Esophagus muscularis mucosa (tissue), 4 donors: ENCODE results near the gene MT1E.

Experiments used
- CTCF ChIP-seq, 3 experiments: fragments of 200-600 bp in 2 of 3; fragments of 450-650 bp in 1 of 3; sonication (generic) in 2 of 3; IDR thresholded peaks; one replicate each; pipeline ENCODE4 v1.5.1; 2017 to 2019; ENCODE audit warnings: antibody characterized with exemption in 3 of 3, mild to moderate bottlenecking in 2 of 3, moderate library complexity in 1 of 3
- EP300 ChIP-seq: sonication (generic); formaldehyde crosslinking; IDR thresholded peaks from one replicate; pipeline ENCODE4 v1.6.1; 2017; ENCODE audit warnings: antibody characterized with exemption
- POLR2A ChIP-seq: fragments of 450-650 bp; IDR thresholded peaks from one replicate; pipeline ENCODE4 v1.6.1; 2017; ENCODE audit warnings: antibody characterized with exemption, moderate library complexity, mild to moderate bottlenecking, low read depth
- POLR2AphosphoS5 ChIP-seq, 2 donors: sonication (generic); formaldehyde crosslinking; IDR thresholded peaks; one replicate each; pipeline ENCODE4 v1.6.1; 2017; ENCODE audit warnings: antibody characterized with exemption in 2 of 2

GRCh38 chr16:56616608-56617211 is 8.9 kb upstream of the MT1E start:
- no peak for TF ChIP-seq POLR2AphosphoS5 (IDR thresholded peaks at IDR 0.05)
- TF ChIP-seq CTCF (IDR thresholded peaks at IDR 0.05), result no peak
- TF ChIP-seq EP300, result no peak
- no peak for TF ChIP-seq POLR2A
